AG04449 (cell line): ENCODE results near the gene B4GALNT1.
"Not testable (repeated sequence)": the region's sequence is repeated elsewhere in the genome, so short reads cannot be mapped to it uniquely, and the experiment has no call there.

Experiments used
- CTCF ChIA-PET: fragments of 350-600 bp; formaldehyde crosslinking; extraction: SDS; loops from one replicate; lab custom pipeline; 2021; ENCODE audit warnings: antibody characterized with exemption; lab: Yijun Ruan, JAX
- POLR2A ChIA-PET: fragments of 400-600, 350-600 bp; formaldehyde crosslinking; extraction: SDS; loops from one replicate; lab custom pipeline; 2020; ENCODE audit warnings: antibody characterized with exemption, inconsistent platforms; lab: Yijun Ruan, JAX
- DNase-seq: peaks from one replicate; pipeline ENCODE4 v3.0.0-alpha.2; 2010; ENCODE audit warnings: low read depth, low spot score
- H3K4me3 ChIP-seq: 2 replicates; pipeline ENCODE4 v1.5.1; 2011; ENCODE audit warnings: low read depth, mild to moderate bottlenecking, control low read depth, low read length
- CTCF ChIP-seq: IDR thresholded peaks from one replicate; pipeline ENCODE4 v1.5.1; 2011; ENCODE audit warnings: mild to moderate bottlenecking, moderate library complexity, low read length, control low read depth, inconsistent platforms; ENCODE audit not compliant: insufficient read depth; ENCODE audit errors: missing control alignments

Gene B4GALNT1

DNA sequence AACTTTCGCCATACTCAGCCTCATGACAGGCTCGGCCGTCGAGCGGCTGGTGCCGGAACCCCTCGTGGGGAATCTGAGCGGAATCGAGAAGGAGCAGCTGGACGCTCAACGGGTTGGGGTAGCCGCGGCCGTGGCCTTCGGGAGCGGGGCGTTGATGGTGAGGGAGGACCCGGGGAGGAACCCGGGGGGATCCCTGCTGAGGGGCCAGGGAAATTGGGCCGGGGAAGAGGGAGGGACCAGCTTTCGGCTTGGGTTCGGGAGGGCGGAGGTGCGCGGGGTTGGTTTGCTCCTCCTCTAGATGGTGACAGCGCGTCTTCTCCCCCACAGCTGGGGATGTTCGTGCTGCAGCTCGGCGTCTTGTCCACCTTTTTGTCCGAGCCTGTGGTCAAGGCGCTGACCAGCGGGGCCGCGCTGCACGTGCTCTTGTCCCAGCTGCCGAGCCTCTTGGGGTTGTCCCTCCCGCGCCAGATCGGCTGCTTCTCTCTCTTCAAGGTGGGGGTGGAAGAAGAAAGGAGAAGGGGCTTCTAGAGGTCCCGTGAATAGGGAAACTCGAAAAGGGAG lies 12.0 kb downstream of the B4GALNT1 start:
- DNase-seq = no peak
- ChIA-PET POLR2A (interaction anchor here (1.1 kb wide), 1 partner anchor 10 kb away, joined by 5 read pairs; the partner anchor contains the start of gene ARHGEF25), CTCF (interaction anchor here (0.7 to 9.3 kb wide), 13 partner anchors 9 to 162 kb away, joined by 3 to 186 read pairs (median 8); partner anchors contain the start of genes ARHGEF25, B4GALNT1, DTX3 and GLI1)
- TF ChIP-seq CTCF = no peak
- H3K4me3 ChIP-seq = peak overlapping the region; percentile 50

GRCh38 chr12:57620245-57620935 lies 12.6 kb downstream of the B4GALNT1 start:
- TF ChIP-seq CTCF = no peak
- ChIA-PET POLR2A (interaction anchor here (1.1 kb wide), 1 partner anchor 9 kb away, joined by 5 read pairs; the partner anchor contains the start of gene ARHGEF25), CTCF (interaction anchor here (0.7 to 9.3 kb wide), 15 partner anchors 9 to 162 kb away, joined by 3 to 186 read pairs (median 6); partner anchors contain the start of genes ARHGEF25, B4GALNT1, DTX3 and GLI1)
- no peak overlapping the region for H3K4me3 ChIP-seq
- no peak for DNase-seq

GRCh38 chr12:57619434-57620244 lies 13.4 kb downstream of the B4GALNT1 start:
- H3K4me3 ChIP-seq = no peak overlapping the region
- CTCF ChIA-PET = interaction anchor here (1.0 to 9.3 kb wide), 10 partner anchors 8 to 161 kb away, joined by 3 to 186 read pairs (median 14); partner anchors contain the start of genes ARHGEF25, B4GALNT1, DTX3 and GLI1
- DNase-seq = no peak
- POLR2A ChIA-PET = interaction anchor here (0.8 kb wide), 1 partner anchor 13 kb away, joined by 4 read pairs; the partner anchor contains the start of gene B4GALNT1
- TF ChIP-seq CTCF = no peak

GRCh38 chr12:57618966-57619433 lies 14.0 kb downstream of the B4GALNT1 start:
- no peak for DNase-seq
- ChIA-PET POLR2A (interaction anchor here (0.8 kb wide), 1 partner anchor 14 kb away, joined by 4 read pairs; the partner anchor contains the start of gene B4GALNT1), CTCF (interaction anchor here (2.3 to 9.3 kb wide), 5 partner anchors 7 to 37 kb away, joined by 18 to 186 read pairs (median 32); partner anchors contain the start of genes ARHGEF25, B4GALNT1, DTX3 and PIP4K2C)
- TF ChIP-seq CTCF = no peak
- no peak overlapping the region for H3K4me3 ChIP-seq

- H3K4me3 ChIP-seq, POLR2A ChIA-PET, DNase-seq: not testable (repeated sequence)
- CTCF ChIA-PET = interaction anchor here (4.8 to 9.3 kb wide), 3 partner anchors 13 to 36 kb away, joined by 32 to 186 read pairs (median 68); partner anchors contain the start of genes B4GALNT1 and PIP4K2C
These were observed 14.6 kb downstream of the B4GALNT1 start for GRCh38 chr12:57618431-57618830.

- no peak overlapping the region for H3K4me3 ChIP-seq
- POLR2A ChIA-PET = no interaction called here
- CTCF ChIA-PET = interaction anchor here (9.3 kb wide), 1 partner anchor 36 kb away, joined by 186 read pairs; no protein-coding TSS in a partner anchor
- no peak for TF ChIP-seq CTCF
- DNase-seq = no peak
These were observed 15.1 kb downstream of the B4GALNT1 start for GRCh38 chr12:57617942-57618341.
